MV-4-11 (cell line): ENCODE measurements around the gene ACP7.
"Not testable (repeated sequence)": the region's sequence is repeated elsewhere in the genome, so short reads cannot be mapped to it uniquely, and the experiment has no call there.

ENCODE experiments used
- DNase-seq: peaks from one replicate; lab custom pipeline; 2025; lab: John Stamatoyannopoulos, UW

Gene ACP7

GRCh38 chr19:39132344-39132969, 48.3 kb downstream of the ACP7 start:
- DNase-seq = no peak

DNA sequence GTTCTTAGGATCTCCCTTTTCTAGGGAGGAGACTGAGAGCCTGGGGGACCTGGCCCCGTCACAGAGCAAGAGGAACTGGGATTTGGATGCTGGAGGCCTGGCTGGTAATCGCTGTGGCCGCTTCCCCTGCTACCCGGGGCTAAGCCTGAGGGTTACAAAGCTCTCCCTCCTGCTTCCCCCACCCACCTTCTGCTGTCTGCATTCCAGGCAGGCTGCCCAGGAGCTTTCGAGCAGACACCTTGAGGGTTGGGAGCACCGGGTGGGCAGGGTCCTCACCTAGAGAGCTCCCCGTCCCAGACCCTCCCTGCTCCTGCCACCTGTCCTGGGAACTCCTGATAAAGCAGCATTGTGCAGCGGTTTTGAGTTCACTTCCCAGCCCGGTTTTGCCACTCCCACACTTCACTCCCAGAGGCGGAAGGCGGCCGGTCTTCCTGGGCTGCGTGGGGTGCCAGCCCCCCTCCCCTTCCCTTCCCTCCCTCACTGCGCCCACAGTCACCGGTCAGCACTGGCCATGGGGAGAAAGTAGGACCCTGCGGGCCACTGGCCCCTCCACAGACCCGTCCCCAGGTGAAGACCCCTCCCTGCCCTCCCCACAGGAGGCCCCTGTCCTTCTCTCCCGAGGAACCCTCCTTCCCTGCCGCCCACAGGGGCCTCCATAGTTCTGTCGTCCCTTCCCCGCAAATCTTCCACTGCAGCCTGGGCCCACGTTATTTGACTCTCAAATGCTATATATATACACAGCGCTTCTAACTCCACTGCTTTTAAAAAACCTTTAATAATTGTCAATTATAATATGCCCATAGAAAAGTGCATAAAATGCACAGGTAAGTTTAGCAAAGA, 49.5 kb downstream of the ACP7 start:
- peak; percentile 49 for DNase-seq

DNA sequence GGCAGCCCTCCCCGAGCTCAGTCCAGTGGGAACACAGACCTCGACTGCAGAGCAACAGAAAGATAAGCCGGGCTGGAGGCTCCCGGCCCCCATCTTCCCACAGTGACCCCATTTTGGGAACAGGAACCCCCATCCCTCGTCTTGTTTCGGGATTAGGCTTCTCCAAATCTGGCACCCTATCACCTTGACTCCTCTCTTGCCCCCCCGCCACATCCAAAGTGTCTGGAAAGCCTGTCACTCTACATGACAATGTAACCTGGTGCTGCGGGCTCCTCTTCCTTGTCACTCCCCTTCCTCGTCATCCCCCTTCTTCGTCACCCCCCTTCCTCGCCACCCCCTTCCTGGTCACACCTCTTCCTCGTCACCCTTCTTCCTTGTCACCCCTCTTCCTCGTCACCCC, 51.5 kb downstream of the ACP7 start:
- DNase-seq = no peak

GRCh38 chr19:39136225-39136940, 52.2 kb downstream of the ACP7 start:
- DNase-seq = no peak

DNA sequence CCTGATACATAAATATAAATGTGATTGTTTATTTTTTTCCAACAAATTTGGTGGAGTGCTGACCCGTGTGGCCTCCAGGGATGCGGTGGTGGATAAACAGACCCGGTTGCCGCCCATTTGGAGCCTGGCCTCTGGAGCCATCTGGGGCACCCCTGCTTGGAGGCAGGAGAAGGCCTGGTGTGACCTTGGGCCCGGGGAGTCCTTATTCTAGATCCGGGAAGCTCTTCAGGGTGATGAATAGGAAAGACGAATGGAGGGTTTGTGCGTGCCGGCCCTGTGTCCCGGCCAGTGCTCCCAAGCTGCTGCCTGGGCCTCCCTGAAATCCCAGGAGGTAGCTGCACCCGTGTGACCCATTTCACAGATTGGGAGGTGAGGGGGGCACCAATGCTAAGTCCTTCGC, 53.0 kb downstream of the ACP7 start:
- DNase-seq = no peak

DNA sequence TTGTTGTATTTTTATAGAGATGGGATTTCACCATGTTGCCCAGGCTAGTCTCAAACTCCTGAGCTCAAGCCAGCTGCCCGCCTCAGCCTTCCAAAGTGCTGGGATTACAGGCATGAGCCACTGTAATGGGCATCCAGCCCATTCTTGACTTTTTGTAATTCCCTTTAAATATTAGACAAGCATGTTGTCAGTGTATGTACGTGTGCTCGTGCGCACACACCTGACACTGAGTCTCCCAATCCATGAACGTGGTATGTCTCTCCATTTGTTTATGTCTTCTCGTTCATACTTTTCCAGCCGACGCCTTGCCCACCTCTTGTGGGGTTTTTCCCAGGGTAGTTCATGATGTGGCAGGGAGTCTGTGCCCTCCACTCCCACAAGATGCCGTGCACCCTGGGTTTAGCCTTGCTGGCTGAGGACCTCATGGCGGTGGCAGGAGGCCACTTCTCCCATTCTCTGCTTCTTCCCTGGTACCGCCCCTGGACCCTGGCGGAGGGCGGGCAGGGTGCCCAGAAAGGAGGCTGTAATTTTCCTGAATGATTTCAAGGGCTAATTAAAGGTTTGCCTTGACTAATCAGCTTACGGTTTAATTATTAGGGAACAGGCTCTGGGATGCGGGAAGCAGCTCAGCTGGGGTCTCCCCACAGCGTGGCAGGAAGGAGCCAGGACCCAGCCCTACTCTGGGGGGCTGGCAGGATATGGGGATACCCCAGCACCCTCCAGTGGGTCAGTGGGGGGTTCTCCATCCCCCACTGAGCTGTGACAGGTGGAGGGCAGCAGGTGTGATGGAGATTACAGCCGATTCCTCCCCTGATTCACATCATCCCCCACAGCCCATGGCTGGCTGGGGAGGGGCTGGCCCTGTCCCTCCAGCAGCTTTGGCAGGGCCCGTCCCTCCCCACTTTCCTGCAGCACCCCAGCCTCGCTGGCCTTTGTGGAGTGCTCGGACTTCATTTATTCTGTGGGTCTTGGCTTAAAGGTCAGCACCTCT, 54.3 kb downstream of the ACP7 start:
- DNase-seq = no peak

GRCh38 chr19:39139305-39139874, 55.2 kb downstream of the ACP7 start:
- no peak for DNase-seq

GRCh38 chr19:39139971-39140453, 55.8 kb downstream of the ACP7 start:
- DNase-seq = no peak

DNA sequence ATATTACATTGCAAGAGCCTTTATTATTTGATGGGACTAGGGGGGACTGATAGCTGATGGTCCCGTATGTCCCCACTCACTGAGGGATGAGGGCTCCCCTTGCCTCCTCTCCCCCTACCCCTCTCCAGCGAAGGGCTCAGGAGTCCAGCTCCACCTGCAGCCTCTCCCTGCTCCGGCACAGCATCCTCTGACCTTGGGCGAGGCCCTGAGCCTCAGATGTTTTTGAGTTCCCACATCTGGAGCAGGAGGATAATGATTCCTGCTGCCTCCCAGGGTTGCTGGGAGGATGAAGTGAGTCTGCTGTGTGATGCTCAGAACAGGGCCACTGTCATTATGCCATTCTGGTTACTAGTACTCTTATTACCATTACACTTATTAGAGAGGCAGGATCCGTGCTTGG, 56.4 kb downstream of the ACP7 start:
- DNase-seq = no peak

GRCh38 chr19:39141929-39142328, 57.8 kb downstream of the ACP7 start:
- DNase-seq = no peak

DNA sequence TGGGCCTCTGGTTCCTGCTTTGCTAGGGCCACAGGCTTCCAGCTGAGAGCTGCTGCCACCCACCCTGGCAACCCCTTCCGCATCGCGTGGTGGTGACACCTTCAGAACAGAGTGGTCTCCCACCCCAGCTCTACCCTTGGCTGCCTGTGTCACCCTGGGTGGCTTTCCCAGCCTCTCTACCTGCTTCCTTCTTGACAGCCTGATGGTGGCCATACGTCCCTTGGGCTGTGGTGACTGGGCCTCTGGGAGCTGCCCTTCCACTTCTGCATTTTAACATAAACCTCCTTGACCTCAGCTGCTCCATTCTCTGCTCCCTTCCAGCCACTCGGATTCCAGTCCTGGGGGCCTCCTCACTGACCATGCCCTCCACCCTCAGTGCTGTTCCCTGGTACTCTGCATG, 58.5 kb downstream of the ACP7 start:
- peak; percentile 82 for DNase-seq

- DNase-seq = not testable (repeated sequence)
Measured at GRCh38 chr19:39143757-39144289, 59.7 kb downstream of the ACP7 start.

GRCh38 chr19:39144290-39145071, 60.3 kb downstream of the ACP7 start:
- DNase-seq = peak; percentile 24

GRCh38 chr19:39145180-39145953, 61.2 kb downstream of the ACP7 start:
- DNase-seq = no peak

- DNase-seq = no peak
Measured at GRCh38 chr19:39146091-39146490, 61.9 kb downstream of the ACP7 start.

DNA sequence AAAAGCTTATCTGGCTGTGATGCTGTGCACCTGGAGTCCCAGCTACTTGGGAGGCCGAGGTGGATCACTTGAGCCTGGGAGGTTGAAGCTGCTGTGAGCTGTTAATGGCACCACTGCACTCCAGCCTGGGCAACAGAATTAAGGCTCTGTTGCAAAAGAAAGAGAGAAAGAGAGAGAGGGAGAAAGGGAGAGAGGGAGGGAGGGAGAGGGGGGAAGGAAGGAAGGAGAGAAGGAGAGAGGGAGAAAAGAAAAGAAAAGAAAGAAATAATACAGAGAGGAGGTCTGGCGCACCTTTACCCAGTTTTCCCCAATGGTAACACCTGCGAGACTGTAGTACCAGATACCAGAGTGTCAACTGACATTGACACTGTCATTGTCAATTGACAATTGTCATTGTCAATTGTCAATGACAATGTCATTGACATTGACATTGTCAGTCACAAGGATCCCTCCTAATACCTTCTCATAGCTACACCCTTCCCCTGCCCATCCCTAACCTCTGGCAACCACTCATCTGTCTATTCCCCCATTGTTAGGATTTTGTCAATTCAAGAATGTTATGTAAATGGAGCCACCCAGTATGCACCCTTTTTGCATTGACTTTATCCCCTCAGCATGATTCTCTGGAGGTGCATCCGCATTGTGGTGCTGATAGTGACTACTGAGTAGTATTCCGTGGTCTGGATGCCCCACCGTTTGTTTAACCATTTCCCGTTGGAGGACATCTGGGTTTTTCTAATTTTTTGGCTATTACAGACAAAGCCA, 62.7 kb downstream of the ACP7 start:
- DNase-seq = no peak

DNA sequence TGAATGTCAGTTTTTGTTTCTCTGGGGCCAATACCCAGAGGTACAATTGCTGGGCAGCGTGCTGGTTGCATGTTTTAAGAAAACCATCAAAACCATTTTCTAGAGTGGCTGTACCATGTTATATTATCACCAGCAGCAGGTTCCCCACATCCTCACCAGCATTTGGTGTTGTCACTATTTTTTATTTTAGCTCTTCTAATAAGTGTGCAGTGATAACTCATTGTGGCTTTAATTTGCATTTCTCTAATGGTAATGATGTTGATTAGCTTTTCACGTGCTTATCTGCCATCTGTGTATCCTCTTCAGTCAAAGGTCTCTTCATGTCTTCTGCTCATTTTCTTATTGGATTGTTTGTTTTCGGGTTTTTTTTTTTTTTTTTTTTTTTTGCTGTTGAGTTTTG, 63.3 kb downstream of the ACP7 start:
- no peak for DNase-seq

GRCh38 chr19:39148939-39149529, 64.9 kb downstream of the ACP7 start:
- no peak for DNase-seq
